Measurements from ENCODE around the gene ZNF490.

GRCh38 chr19:12656899-12657571 lies 46.4 kb upstream of the ZNF490 start:
- TF ChIP-seq CTCF (IDR thresholded peaks at IDR 0.05) (no peak), POLR2A (IDR thresholded peaks at IDR 0.05) (no peak), EP300 (IDR thresholded peaks at IDR 0.05) (no peak)

Measured in ovary (tissue), 3 donors.